ENCODE data around the gene REN. TPM values are rescaled to one million over a fixed set of nuclear protein-coding genes. Genes with fewer than 3 reads are reported as not detected.

REN gene
- total RNA-seq, 1 donor from 2014 or later: not detected

GRCh38 chr1:204154568-204155255 lies 11.4 kb downstream of the REN start:
- Mint-ChIP-seq H3K27me3 (peaks cover 30% of the 10 kb centered on the region), H3K4me1 (peaks cover 2% of the 10 kb centered on the region), H3K4me3 (no peak overlapping the region), H3K36me3 (ENCODE audit: low read depth) (no peaks in the 10 kb centered on the region), H3K27ac (no peak overlapping the region), H3K9me3 (no peaks in the 10 kb centered on the region)
- intact Hi-C loops (cut with micrococcal nuclease): no loop called here
- TF ChIP-seq CTCF (IDR thresholded peaks at IDR 0.05): no peak
- ChIA-PET CTCF (interaction anchor here (2.1 kb wide), 1 partner anchor 8 kb away, joined by 7 read pairs; no protein-coding TSS in a partner anchor), POLR2A (no interaction called here)
- DNase-seq (no peak), ATAC-seq (ENCODE audit: low read depth) (no peak)

- Mint-ChIP-seq H3K4me1 (peaks cover 2% of the 10 kb centered on the region), H3K27me3 (peaks cover 27% of the 10 kb centered on the region), H3K27ac (no peak overlapping the region), H3K9me3 (no peaks in the 10 kb centered on the region), H3K4me3 (no peak overlapping the region), H3K36me3 (ENCODE audit: low read depth) (no peaks in the 10 kb centered on the region)
- ATAC-seq (ENCODE audit: low read depth): no peak
- CTCF ChIA-PET: interaction anchor here (2.1 kb wide), 1 partner anchor 9 kb away, joined by 7 read pairs; no protein-coding TSS in a partner anchor
- POLR2A ChIA-PET: no interaction called here
- no peak for DNase-seq
- no peak for TF ChIP-seq CTCF (IDR thresholded peaks at IDR 0.05)
- intact Hi-C loops (cut with micrococcal nuclease): no loop called here
Measured at GRCh38 chr1:204153667-204154066, 12.5 kb downstream of the REN start.

GRCh38 chr1:204152310-204153044 lies 13.7 kb downstream of the REN start:
- TF ChIP-seq CTCF (IDR thresholded peaks at IDR 0.05): no peak
- Mint-ChIP-seq H3K4me1 (peaks cover 2% of the 10 kb centered on the region), H3K9me3 (no peaks in the 10 kb centered on the region), H3K27me3 (peaks cover 23% of the 10 kb centered on the region), H3K4me3 (peak overlapping the region; percentile 67), H3K36me3 (ENCODE audit: low read depth) (no peaks in the 10 kb centered on the region), H3K27ac (no peak overlapping the region)
- POLR2A ChIA-PET: no interaction called here
- ATAC-seq (ENCODE audit: low read depth): no peak
- CTCF ChIA-PET: interaction anchor here (0.5 to 2.1 kb wide), 2 partner anchors 10 to 1433 kb away, joined by 4 to 7 read pairs; no protein-coding TSS in a partner anchor
- no peak for DNase-seq
- intact Hi-C loops (cut with micrococcal nuclease): no loop called here

GRCh38 chr1:204151552-204152309 lies 14.4 kb downstream of the REN start, which contains the start of gene ETNK2:
ETNK2 (minus strand) TSS chr1:204152044; CDS start chr1:204151852, 192 bp downstream.
- intact Hi-C loops (cut with micrococcal nuclease): no loop called here
- peak; percentile 83 for ATAC-seq (ENCODE audit: low read depth)
- Mint-ChIP-seq H3K9me3 (no peaks in the 10 kb centered on the region), H3K27ac (no peak within 1 kb of the TSS), H3K36me3 (ENCODE audit: low read depth) (no peaks in the 10 kb centered on the region), H3K4me1 (peaks cover 2% of the 10 kb centered on the region), H3K27me3 (peaks cover 23% of the 10 kb centered on the region), H3K4me3 (peak within 1 kb of the TSS; percentile 71)
- ChIA-PET CTCF (interaction anchor here (0.5 kb wide), 1 partner anchor 1432 kb away, joined by 4 read pairs; no protein-coding TSS in a partner anchor), POLR2A (no interaction called here)
- no peak for TF ChIP-seq CTCF (IDR thresholded peaks at IDR 0.05)
- peak; percentile 59 for DNase-seq
